ENCODE measurements around the gene NRXN3. TPM values are rescaled to one million over a fixed set of nuclear protein-coding genes. Genes with fewer than 3 reads are reported as not detected.

The NRXN3 gene
- total RNA-seq, 2 experiments from 2014 or later, result not detected

DNA sequence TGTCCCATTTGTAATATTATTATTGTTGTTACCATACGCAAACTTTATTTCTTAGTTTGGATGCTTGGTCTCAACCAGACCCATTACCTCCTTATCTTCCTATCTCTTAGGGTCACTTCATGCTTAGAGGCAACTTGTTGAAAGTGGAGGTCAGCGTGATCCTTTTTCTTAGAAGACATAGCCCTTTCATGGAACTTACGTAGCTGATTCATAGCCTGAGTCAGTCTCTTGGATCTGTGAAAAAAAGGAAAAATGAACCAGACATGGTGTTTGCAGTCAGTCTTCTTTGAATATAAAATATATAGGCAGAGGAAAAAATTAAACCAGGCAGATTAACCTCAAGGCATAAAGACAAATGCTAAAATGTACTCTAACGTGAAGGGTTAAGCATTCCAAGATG, 1427.4 kb downstream of the NRXN3 start:
- Histone ChIP-seq H3K4me1 (ENCODE audit: insufficient read depth, low read length, poor library complexity, severe bottlenecking) (no peaks in the 10 kb centered on the region), H3K4me3 (ENCODE audit: low read depth, low read length, poor library complexity, severe bottlenecking) (no peak overlapping the region), H4K20me1 (ENCODE audit: insufficient read depth, low read length) (no peaks in the 10 kb centered on the region), H3K36me3 (ENCODE audit: insufficient read depth, low read length) (no peaks in the 10 kb centered on the region), H2AFZ (ENCODE audit: low read length) (no peak overlapping the region), H3K9me3 (ENCODE audit: low read length) (no peaks in the 10 kb centered on the region), H3K9me2 (ENCODE audit: insufficient read depth, low read length) (no peaks in the 10 kb centered on the region), H3K79me2 (ENCODE audit: insufficient read depth, low read depth, low read length) (no peaks in the 10 kb centered on the region), H3K4me2 (ENCODE audit: low read length) (no peak overlapping the region), H3K27ac (ENCODE audit: low read depth, low read length, poor library complexity, severe bottlenecking) (no peak overlapping the region)
- TF ChIP-seq, protein P1, sequence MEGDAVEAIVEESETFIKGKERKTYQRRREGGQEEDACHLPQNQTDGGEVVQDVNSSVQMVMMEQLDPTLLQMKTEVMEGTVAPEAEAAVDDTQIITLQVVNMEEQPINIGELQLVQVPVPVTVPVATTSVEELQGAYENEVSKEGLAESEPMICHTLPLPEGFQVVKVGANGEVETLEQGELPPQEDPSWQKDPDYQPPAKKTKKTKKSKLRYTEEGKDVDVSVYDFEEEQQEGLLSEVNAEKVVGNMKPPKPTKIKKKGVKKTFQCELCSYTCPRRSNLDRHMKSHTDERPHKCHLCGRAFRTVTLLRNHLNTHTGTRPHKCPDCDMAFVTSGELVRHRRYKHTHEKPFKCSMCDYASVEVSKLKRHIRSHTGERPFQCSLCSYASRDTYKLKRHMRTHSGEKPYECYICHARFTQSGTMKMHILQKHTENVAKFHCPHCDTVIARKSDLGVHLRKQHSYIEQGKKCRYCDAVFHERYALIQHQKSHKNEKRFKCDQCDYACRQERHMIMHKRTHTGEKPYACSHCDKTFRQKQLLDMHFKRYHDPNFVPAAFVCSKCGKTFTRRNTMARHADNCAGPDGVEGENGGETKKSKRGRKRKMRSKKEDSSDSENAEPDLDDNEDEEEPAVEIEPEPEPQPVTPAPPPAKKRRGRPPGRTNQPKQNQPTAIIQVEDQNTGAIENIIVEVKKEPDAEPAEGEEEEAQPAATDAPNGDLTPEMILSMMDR (conservative IDR thresholded peaks at IDR 0.05; ENCODE audit: low read length), result no peak
- TF ChIP-seq EZH2phosphoT487 (IDR thresholded peaks at IDR 0.05; ENCODE audit: borderline replicate concordance, low read depth, low read length), result no peak
- no TSS peak for BruUV-seq (replicated peaks)
- no peak for DNase-seq (ENCODE audit: low spot score)
- intact Hi-C loops (cut with micrococcal nuclease; ENCODE audit: unreplicated experiment), result no loop called here
- ChIA-PET POLR2A (interaction anchor here (0.5 kb wide), 1 partner anchor 341 kb away, joined by 3 read pairs; no protein-coding TSS in a partner anchor), CTCF (ENCODE audit: unreplicated experiment) (no interaction called here)

DNA sequence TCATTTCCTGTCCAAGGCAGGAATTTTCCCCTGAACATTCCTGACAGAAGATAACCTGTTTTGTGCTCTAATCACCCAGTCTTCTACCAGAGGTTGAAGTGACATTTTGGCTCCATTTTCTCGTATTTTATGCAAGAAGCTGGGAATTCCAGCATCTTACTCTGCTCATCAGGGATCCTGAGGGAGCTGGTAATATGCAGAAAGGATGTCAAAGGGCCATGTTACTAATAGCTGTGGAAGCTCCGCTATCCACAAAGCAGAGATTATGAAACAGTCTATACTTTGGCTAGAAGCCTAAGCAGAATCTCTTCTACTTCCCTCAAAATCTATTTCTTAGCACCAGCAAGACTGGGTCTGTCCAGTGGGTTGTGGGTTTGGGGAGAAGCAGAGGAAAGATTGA, 1428.2 kb downstream of the NRXN3 start:
- TF ChIP-seq EZH2phosphoT487 (IDR thresholded peaks at IDR 0.05; ENCODE audit: borderline replicate concordance, low read depth, low read length), result no peak
- TF ChIP-seq, protein P1 (conservative IDR thresholded peaks at IDR 0.05; ENCODE audit: low read length), result no peak
- BruUV-seq (replicated peaks), result no TSS peak
- H4K20me1 ChIP-seq (ENCODE audit: insufficient read depth, low read length), result no peaks in the 10 kb centered on the region
- no peak overlapping the region for H2AFZ ChIP-seq (ENCODE audit: low read length)
- intact Hi-C loops (cut with micrococcal nuclease; ENCODE audit: unreplicated experiment), result no loop called here
- no peak for DNase-seq (ENCODE audit: low spot score)
- H3K27ac ChIP-seq (ENCODE audit: low read depth, low read length, poor library complexity, severe bottlenecking), result no peak overlapping the region
- no peaks in the 10 kb centered on the region for H3K36me3 ChIP-seq (ENCODE audit: insufficient read depth, low read length)
- H3K4me2 ChIP-seq (ENCODE audit: low read length), result no peak overlapping the region
- H3K9me2 ChIP-seq (ENCODE audit: insufficient read depth, low read length), result no peaks in the 10 kb centered on the region
- ChIA-PET CTCF (ENCODE audit: unreplicated experiment) (no interaction called here), POLR2A (no interaction called here)
- H3K4me1 ChIP-seq (ENCODE audit: insufficient read depth, low read length, poor library complexity, severe bottlenecking), result no peaks in the 10 kb centered on the region
- H3K9me3 ChIP-seq (ENCODE audit: low read length), result no peaks in the 10 kb centered on the region
- no peak overlapping the region for H3K4me3 ChIP-seq (ENCODE audit: low read depth, low read length, poor library complexity, severe bottlenecking)
- no peaks in the 10 kb centered on the region for H3K79me2 ChIP-seq (ENCODE audit: insufficient read depth, low read depth, low read length)

DNA sequence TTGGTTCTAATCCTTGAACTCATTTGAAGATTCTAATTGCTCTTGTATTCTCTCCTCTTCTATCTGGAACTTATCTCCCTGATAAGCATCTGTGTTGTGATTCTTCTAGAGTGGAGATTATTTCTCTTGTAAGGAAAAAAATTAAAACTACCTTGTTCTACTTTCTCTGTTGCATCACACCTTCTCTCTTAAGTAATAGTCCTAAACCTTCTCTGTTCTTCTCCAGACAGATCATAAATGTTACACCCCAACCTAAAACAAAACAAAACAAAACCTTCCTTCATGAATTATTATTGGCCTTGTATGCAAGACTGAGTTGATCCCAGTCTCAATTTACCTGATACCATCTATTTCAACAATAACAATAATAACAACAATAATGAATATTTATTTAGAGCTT, 1429.1 kb downstream of the NRXN3 start:
- ChIA-PET CTCF (ENCODE audit: unreplicated experiment) (no interaction called here), POLR2A (no interaction called here)
- TF ChIP-seq, protein P1 (conservative IDR thresholded peaks at IDR 0.05; ENCODE audit: low read length), result no peak
- no peak for TF ChIP-seq EZH2phosphoT487 (IDR thresholded peaks at IDR 0.05; ENCODE audit: borderline replicate concordance, low read depth, low read length)
- Histone ChIP-seq H3K9me2 (ENCODE audit: insufficient read depth, low read length) (no peaks in the 10 kb centered on the region), H2AFZ (ENCODE audit: low read length) (no peak overlapping the region), H3K4me1 (ENCODE audit: insufficient read depth, low read length, poor library complexity, severe bottlenecking) (no peaks in the 10 kb centered on the region), H3K79me2 (ENCODE audit: insufficient read depth, low read depth, low read length) (no peaks in the 10 kb centered on the region), H3K27ac (ENCODE audit: low read depth, low read length, poor library complexity, severe bottlenecking) (no peak overlapping the region), H3K4me3 (ENCODE audit: low read depth, low read length, poor library complexity, severe bottlenecking) (no peak overlapping the region), H4K20me1 (ENCODE audit: insufficient read depth, low read length) (no peaks in the 10 kb centered on the region), H3K4me2 (ENCODE audit: low read length) (no peak overlapping the region), H3K36me3 (ENCODE audit: insufficient read depth, low read length) (no peaks in the 10 kb centered on the region), H3K9me3 (ENCODE audit: low read length) (no peaks in the 10 kb centered on the region)
- intact Hi-C loops (cut with micrococcal nuclease; ENCODE audit: unreplicated experiment), result no loop called here
- DNase-seq (ENCODE audit: low spot score), result no peak
- no TSS peak for BruUV-seq (replicated peaks)
